H4 (cell line): ENCODE data around the gene FYB1. TPM values are rescaled to one million over a fixed set of nuclear protein-coding genes. Genes with fewer than 3 reads are reported as not detected.
A peak's percentile ranks its signal among the peaks of the same experiment; 100 is the strongest.
"Not testable (repeated sequence)": the region's sequence is repeated elsewhere in the genome, so short reads cannot be mapped to it uniquely, and the experiment has no call there.

Experiments used
- DNase-seq: peaks from one replicate; pipeline ENCODE4 v3.0.0-alpha.2; 2015; ENCODE audit warnings: low spot score
- total RNA-seq: library from RNA; depleted of rRNA; stranded (reverse); fragments of >200 nt; shearing (Covaris generic); gene quantifications from 2 replicates; pipeline ENCODE4 v1.2.3, GENCODE V29; 2014; rRNA removed

The FYB1 gene
- 0.04 and 0.17 TPM in 2 replicates for total RNA-seq

- peak; percentile 43 for DNase-seq
These were observed at the start of gene FYB1 for GRCh38 chr5:39219437-39219836. TSS of gene FYB1 (minus strand) at chr5:39219563. CDS start at chr5:39202960, 16,603 bp downstream.

- no peak for DNase-seq
These were observed 47.8 kb upstream of the FYB1 start for GRCh38 chr5:39267186-39267585.

- no peak for DNase-seq
These were observed 47.1 kb upstream of the FYB1 start for GRCh38 chr5:39266442-39266841.

- no peak for DNase-seq
These were observed 45.2 kb upstream of the FYB1 start for GRCh38 chr5:39264528-39264927.

- no peak for DNase-seq
These were observed 43.6 kb upstream of the FYB1 start for GRCh38 chr5:39262981-39263380.

- DNase-seq, result no peak
These were observed 40.7 kb upstream of the FYB1 start for GRCh38 chr5:39260095-39260494.

- DNase-seq, result no peak
These were observed 38.2 kb upstream of the FYB1 start for GRCh38 chr5:39257554-39257953.

- peak; percentile 59 for DNase-seq
These were observed 37.3 kb upstream of the FYB1 start for GRCh38 chr5:39256477-39257235.

- no peak for DNase-seq
These were observed 36.0 kb upstream of the FYB1 start for GRCh38 chr5:39255406-39255805.

GRCh38 chr5:39254671-39255070 lies 35.3 kb upstream of the FYB1 start:
- no peak for DNase-seq

GRCh38 chr5:39253196-39253595 lies 33.8 kb upstream of the FYB1 start:
- no peak for DNase-seq

- DNase-seq, result no peak
These were observed 30.4 kb upstream of the FYB1 start for GRCh38 chr5:39249564-39250274.

- no peak for DNase-seq
These were observed 29.7 kb upstream of the FYB1 start for GRCh38 chr5:39249069-39249468.

GRCh38 chr5:39240750-39241149 lies 21.4 kb upstream of the FYB1 start:
- no peak for DNase-seq

GRCh38 chr5:39238366-39239105 lies 19.2 kb upstream of the FYB1 start:
- DNase-seq, result no peak

- no peak for DNase-seq
These were observed 17.4 kb upstream of the FYB1 start for GRCh38 chr5:39236718-39237117.

GRCh38 chr5:39235648-39236047 lies 16.3 kb upstream of the FYB1 start:
- DNase-seq, result no peak

GRCh38 chr5:39234494-39234893 lies 15.1 kb upstream of the FYB1 start:
- DNase-seq, result not testable (repeated sequence)

GRCh38 chr5:39233783-39234182 lies 14.4 kb upstream of the FYB1 start:
- no peak for DNase-seq

GRCh38 chr5:39231705-39232525 lies 12.6 kb upstream of the FYB1 start:
- no peak for DNase-seq

GRCh38 chr5:39228596-39228995 lies 9.2 kb upstream of the FYB1 start:
- DNase-seq, result no peak

GRCh38 chr5:39226558-39226957 lies 7.2 kb upstream of the FYB1 start:
- DNase-seq, result no peak
